GM19240 (cell line): ENCODE results near the gene ATG2B.

Source experiments
- DNase-seq: peaks from one replicate; pipeline ENCODE4 v3.0.0; 2011; ENCODE audit warnings: low spot score; ENCODE audit not compliant: insufficient read length

The ATG2B gene

DNA sequence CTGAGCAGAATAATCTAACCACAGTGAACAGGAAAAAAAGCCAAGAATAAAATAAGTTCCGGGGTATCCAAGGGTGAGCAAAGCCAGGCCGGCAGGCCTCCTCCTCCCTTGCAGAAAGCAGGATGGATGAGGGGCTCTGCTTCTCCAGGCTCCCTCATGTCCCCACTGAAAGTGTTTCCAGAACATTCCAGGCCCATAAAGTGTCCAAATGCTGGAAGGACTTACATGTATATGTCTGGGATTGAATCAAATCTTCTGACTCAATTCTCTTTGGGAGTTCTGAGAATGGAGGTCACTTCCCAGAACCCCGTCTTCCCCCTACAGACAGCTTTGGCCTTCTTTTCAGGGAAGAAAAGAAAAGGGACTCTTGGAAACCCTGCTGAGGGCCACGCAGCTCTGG lies 132.1 kb downstream of the ATG2B start:
- no peak for DNase-seq

DNA sequence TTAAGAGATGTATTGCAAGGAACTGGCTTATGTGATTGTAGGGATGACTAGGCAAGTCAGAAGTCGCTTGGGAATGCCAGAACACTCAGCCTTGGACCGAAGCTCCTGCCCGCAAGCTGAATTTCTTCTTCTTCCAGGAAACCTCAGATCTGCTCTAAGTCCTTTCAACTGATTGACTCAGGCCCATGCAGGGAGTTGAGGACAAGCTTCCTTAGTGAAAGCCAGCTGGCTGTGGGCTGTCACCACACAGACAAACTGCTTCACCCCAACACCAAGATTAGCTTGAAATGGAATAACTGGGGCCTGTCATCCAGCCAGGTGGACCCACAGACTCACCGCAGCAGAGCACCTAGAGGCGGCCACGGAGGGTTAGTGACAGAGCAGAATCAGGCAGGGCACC lies 133.8 kb downstream of the ATG2B start:
- DNase-seq = no peak
